SJSA1 (cell line): ENCODE measurements around the gene SBNO1. TPM values are rescaled to one million over a fixed set of nuclear protein-coding genes. Genes with fewer than 3 reads are reported as not detected.
"Not testable (repeated sequence)": the region's sequence is repeated elsewhere in the genome, so short reads cannot be mapped to it uniquely, and the experiment has no call there.

Experiments
- DNase-seq, 2 experiments: peaks; one replicate each; pipeline ENCODE4 v3.0.0-alpha.2; 2015 to 2020; ENCODE audit warnings: low spot score in 2 of 2, low read depth in 1 of 2
- H3K27ac ChIP-seq: fragments of 250-450 bp; sonication (Bioruptor Pico); 2 replicates; pipeline ENCODE4 v1.5.1; 2020; ENCODE audit warnings: mild to moderate bottlenecking, moderate library complexity
- H3K27me3 ChIP-seq: fragments of 250-450 bp; sonication (Bioruptor Pico); replicated peaks from 2 replicates; pipeline ENCODE4 v1.5.1; 2020; ENCODE audit warnings: mild to moderate bottlenecking, moderate library complexity
- H3K36me3 ChIP-seq: fragments of 250-450 bp; sonication (Bioruptor Pico); 2 replicates; pipeline ENCODE4 v1.5.1; 2020; ENCODE audit warnings: mild to moderate bottlenecking
- H3K4me1 ChIP-seq: fragments of 250-450 bp; sonication (Bioruptor Pico); replicated peaks from 2 replicates; pipeline ENCODE4 v1.6.1; 2021; ENCODE audit warnings: mild to moderate bottlenecking
- H3K4me3 ChIP-seq: fragments of 250-450 bp; sonication (Bioruptor Pico); 2 replicates; pipeline ENCODE4 v1.5.1; 2020; ENCODE audit warnings: mild to moderate bottlenecking
- H3K9me3 ChIP-seq: fragments of 250-450 bp; sonication (Bioruptor Pico); replicated peaks from 2 replicates; pipeline ENCODE4 v1.5.1; 2020; ENCODE audit warnings: mild to moderate bottlenecking
- total RNA-seq: library from RNA; depleted of rRNA; stranded (reverse); fragments of >200 nt; shearing (Covaris generic); gene quantifications from 2 replicates; pipeline ENCODE4 v1.2.3, GENCODE V29; 2014

SBNO1 gene
- total RNA-seq, 1 experiment from 2014 or later = 19.2 TPM

GRCh38 chr12:123267335-123267920, 97.2 kb downstream of the SBNO1 start:
- Histone ChIP-seq H3K4me1 (peaks cover 11% of the 10 kb centered on the region), H3K27me3 (no peaks in the 10 kb centered on the region), H3K36me3 (peaks cover 44% of the 10 kb centered on the region), H3K9me3 (no peaks in the 10 kb centered on the region), H3K27ac (no peak overlapping the region), H3K4me3 (no peak overlapping the region)
- DNase-seq = no peak

GRCh38 chr12:123266679-123267277, 97.9 kb downstream of the SBNO1 start:
- Histone ChIP-seq H3K4me1 (peaks cover 8% of the 10 kb centered on the region), H3K4me3 (no peak overlapping the region), H3K27ac (no peak overlapping the region), H3K27me3 (no peaks in the 10 kb centered on the region), H3K9me3 (no peaks in the 10 kb centered on the region), H3K36me3 (peaks cover 51% of the 10 kb centered on the region)
- DNase-seq = no peak

DNA sequence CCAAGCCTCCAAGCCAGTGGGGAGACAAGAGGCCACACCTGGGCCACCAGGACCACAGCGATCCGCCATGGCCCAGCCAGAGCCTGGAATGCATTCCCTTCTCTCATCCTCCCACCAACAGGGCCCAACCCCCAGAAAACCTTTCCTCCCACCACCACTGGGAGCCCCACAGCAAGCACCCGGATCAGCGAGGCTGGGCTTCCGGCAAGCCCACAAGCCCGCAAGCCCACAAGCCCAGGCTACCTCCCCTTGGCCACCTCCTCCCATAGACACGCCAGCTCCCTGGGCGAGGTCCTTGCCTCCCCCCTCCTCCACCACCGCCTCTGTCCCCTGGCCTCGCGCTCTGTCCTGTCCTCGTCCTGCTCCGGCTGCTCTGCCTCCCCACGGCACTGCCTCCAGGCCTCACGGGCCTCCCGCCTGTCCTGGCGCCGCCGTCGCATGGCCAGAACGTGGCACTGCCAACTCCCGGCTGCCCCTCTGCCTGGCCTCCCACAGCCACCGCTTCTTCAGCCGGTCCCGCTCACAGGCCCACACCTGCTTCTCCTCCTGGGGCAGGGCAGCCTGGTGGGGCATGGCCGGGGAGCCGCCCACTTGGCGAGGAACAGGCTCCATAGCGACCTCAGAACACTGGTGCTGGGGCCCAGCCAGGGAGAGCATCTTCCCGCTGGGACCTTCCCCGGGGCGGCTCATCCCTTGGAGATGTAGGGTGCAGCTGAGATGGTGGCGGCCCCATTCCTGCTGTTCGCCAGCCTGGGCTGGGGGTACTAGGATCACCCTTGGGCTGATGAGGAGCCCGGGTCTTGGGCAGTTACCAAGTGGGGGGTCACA, 98.6 kb downstream of the SBNO1 start:
- peaks cover 58% of the 10 kb centered on the region for H3K36me3 ChIP-seq
- H3K4me3 ChIP-seq = no peak overlapping the region
- H3K4me1 ChIP-seq = peaks cover 8% of the 10 kb centered on the region
- no peaks in the 10 kb centered on the region for H3K27me3 ChIP-seq
- DNase-seq = no peak
- H3K9me3 ChIP-seq = no peaks in the 10 kb centered on the region
- H3K27ac ChIP-seq = no peak overlapping the region

GRCh38 chr12:123264642-123265041, 100.0 kb downstream of the SBNO1 start:
- H3K27ac ChIP-seq = no peak overlapping the region
- no peak overlapping the region for H3K4me3 ChIP-seq
- no peak for DNase-seq
- peaks cover 61% of the 10 kb centered on the region for H3K36me3 ChIP-seq
- no peaks in the 10 kb centered on the region for H3K27me3 ChIP-seq
- H3K4me1 ChIP-seq = peaks cover under 1% of the 10 kb centered on the region
- H3K9me3 ChIP-seq = no peaks in the 10 kb centered on the region

- peaks cover 69% of the 10 kb centered on the region for H3K36me3 ChIP-seq
Measured at GRCh38 chr12:123263196-123263817, 101.3 kb downstream of the SBNO1 start.

GRCh38 chr12:123261196-123261595, 103.5 kb downstream of the SBNO1 start:
- Histone ChIP-seq H3K27me3 (no peaks in the 10 kb centered on the region), H3K27ac (no peak overlapping the region), H3K9me3 (no peaks in the 10 kb centered on the region), H3K4me1 (no peaks in the 10 kb centered on the region), H3K4me3 (no peak overlapping the region), H3K36me3 (peaks cover 78% of the 10 kb centered on the region)
- DNase-seq = no peak

More at GRCh38 chr12:123263196-123263817, 101.3 kb downstream of the SBNO1 start:
- Histone ChIP-seq H3K27me3 (no peaks in the 10 kb centered on the region), H3K4me3 (no peak overlapping the region), H3K27ac (no peak overlapping the region), H3K4me1 (no peaks in the 10 kb centered on the region), H3K9me3 (no peaks in the 10 kb centered on the region)
- DNase-seq = no peak

GRCh38 chr12:123260081-123260480, 104.6 kb downstream of the SBNO1 start:
- no peaks in the 10 kb centered on the region for H3K9me3 ChIP-seq
- H3K36me3 ChIP-seq = peaks cover 80% of the 10 kb centered on the region
- H3K27me3 ChIP-seq = no peaks in the 10 kb centered on the region
- no peaks in the 10 kb centered on the region for H3K4me1 ChIP-seq
- no peak for DNase-seq
- no peak overlapping the region for H3K27ac ChIP-seq
- no peak overlapping the region for H3K4me3 ChIP-seq

- H3K27ac ChIP-seq = no peak overlapping the region
Measured at GRCh38 chr12:123258593-123258992, 106.1 kb downstream of the SBNO1 start.

DNA sequence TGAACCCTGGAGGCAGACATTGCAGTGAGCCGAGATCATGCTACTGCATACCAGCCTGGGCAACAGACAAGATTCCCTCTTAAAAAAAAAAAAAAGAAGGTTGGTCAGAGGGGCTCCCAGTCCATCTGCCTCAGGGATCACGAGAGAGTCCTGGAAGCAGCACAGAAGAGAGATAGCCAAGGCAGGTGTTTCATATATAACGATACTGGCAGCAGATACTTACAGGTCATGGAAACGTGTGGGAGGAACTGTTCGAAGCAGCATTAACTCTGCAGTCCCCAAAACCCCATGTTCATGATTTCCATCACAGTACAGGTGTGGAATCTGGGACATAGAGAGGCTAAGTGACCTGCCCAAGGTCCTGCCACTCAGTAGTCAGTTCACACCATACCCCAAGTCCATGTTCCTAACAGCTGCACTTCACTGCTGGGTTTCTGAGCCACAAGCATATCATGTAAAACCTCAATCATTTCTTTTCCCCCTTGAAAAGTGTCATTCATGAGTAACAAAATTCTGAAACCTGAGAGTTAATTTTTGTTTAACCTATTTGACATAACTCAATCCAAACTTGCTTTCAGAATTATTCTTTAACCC, 109.7 kb downstream of the SBNO1 start:
- DNase-seq = no peak
- H3K27ac ChIP-seq = no peak overlapping the region
- H3K9me3 ChIP-seq = no peaks in the 10 kb centered on the region
- no peaks in the 10 kb centered on the region for H3K27me3 ChIP-seq
- peaks cover 68% of the 10 kb centered on the region for H3K36me3 ChIP-seq
- no peaks in the 10 kb centered on the region for H3K4me1 ChIP-seq
- no peak overlapping the region for H3K4me3 ChIP-seq

More at GRCh38 chr12:123258593-123258992, 106.1 kb downstream of the SBNO1 start:
- no peaks in the 10 kb centered on the region for H3K27me3 ChIP-seq
- no peaks in the 10 kb centered on the region for H3K4me1 ChIP-seq
- H3K4me3 ChIP-seq = no peak overlapping the region
- peaks cover 86% of the 10 kb centered on the region for H3K36me3 ChIP-seq
- H3K9me3 ChIP-seq = no peaks in the 10 kb centered on the region
- no peak for DNase-seq

DNA sequence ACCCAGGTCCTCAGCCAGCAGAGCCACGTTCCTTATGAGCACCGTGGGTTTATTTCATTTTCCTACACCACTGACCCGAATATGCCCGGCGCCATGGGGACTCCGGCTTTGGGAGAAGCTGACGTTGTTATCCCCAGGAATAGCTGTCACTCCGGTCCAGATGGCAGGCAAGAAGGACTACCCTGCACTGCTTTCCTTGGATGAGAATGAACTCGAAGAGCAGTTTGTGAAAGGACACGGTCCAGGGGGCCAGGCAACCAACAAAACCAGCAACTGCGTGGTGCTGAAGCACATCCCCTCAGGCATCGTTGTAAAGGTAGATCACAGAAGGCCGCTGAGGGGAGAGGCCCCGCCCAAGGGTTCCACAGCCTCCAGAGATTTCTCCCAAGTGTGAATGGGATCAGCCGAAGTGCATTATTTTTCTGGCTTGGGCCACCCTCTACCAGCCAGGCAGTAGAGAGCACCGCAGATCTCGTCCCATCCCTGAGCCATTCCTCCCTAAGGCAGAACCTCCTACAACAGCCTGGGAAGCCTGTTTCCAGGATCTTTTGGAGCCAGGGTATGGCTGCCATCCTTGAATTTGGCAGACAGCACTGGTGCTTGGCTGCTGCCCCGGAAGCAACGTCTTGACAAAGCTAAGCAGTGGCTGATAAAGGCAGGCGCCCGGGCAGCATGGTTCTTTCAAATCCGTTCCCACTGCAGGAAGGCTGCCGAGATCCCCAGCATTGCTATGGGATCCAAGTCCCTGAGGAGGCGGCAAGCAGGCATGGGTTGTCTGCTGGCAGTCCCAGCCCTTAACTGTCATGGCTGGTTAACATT, 110.8 kb downstream of the SBNO1 start:
- Histone ChIP-seq H3K36me3 (peaks cover 66% of the 10 kb centered on the region), H3K4me1 (no peaks in the 10 kb centered on the region), H3K9me3 (no peaks in the 10 kb centered on the region), H3K27ac (no peak overlapping the region), H3K27me3 (no peaks in the 10 kb centered on the region), H3K4me3 (no peak overlapping the region)
- DNase-seq = no peak

GRCh38 chr12:123252365-123252764, 112.3 kb downstream of the SBNO1 start:
- H3K4me1 ChIP-seq, H3K27ac ChIP-seq, DNase-seq, H3K4me3 ChIP-seq, H3K9me3 ChIP-seq, H3K27me3 ChIP-seq: not testable (repeated sequence)
- peaks cover 65% of the 10 kb centered on the region for H3K36me3 ChIP-seq

GRCh38 chr12:123251403-123252076, 113.1 kb downstream of the SBNO1 start:
- no peak for DNase-seq
- peaks cover 57% of the 10 kb centered on the region for H3K36me3 ChIP-seq
- H3K4me3 ChIP-seq = no peak overlapping the region
- H3K4me1 ChIP-seq = no peaks in the 10 kb centered on the region
- no peak overlapping the region for H3K27ac ChIP-seq
- no peaks in the 10 kb centered on the region for H3K27me3 ChIP-seq
- H3K9me3 ChIP-seq = peaks cover 5% of the 10 kb centered on the region; the same call in 1 of the 2 replicates
